Trophoblast cell (in vitro differentiated cells and primary cell): ENCODE data around the gene ZNF705A.
"Not testable (repeated sequence)": the region's sequence is repeated elsewhere in the genome, so short reads cannot be mapped to it uniquely, and the experiment has no call there.

Source experiments
- DNase-seq, 2 donors: peaks; one replicate each; pipeline ENCODE4 v3.0.0-alpha.2; 2016
- H2AFZ ChIP-seq: 2 replicates; pipeline ENCODE4 v1.6.1; 2013; ENCODE audit warnings: low read length, moderate library complexity, mild to moderate bottlenecking; ENCODE audit not compliant: insufficient read depth, poor library complexity
- H2AK5ac ChIP-seq: 2 replicates; pipeline ENCODE4 v1.6.1; 2013; ENCODE audit warnings: mild to moderate bottlenecking, low read length
- H2BK120ac ChIP-seq: 2 replicates; pipeline ENCODE4 v1.6.1; 2013; ENCODE audit warnings: low read length, mild to moderate bottlenecking, moderate library complexity; ENCODE audit not compliant: insufficient read depth, poor library complexity
- H2BK12ac ChIP-seq: 2 replicates; pipeline ENCODE4 v1.6.1; 2013; ENCODE audit warnings: mild to moderate bottlenecking, low read length, moderate library complexity
- H2BK5ac ChIP-seq: 2 replicates; pipeline ENCODE4 v1.6.1; 2013; ENCODE audit warnings: low read length, low read depth, moderate library complexity, mild to moderate bottlenecking; ENCODE audit not compliant: poor library complexity
- H3K14ac ChIP-seq: 2 replicates; pipeline ENCODE4 v1.6.1; 2013; ENCODE audit warnings: mild to moderate bottlenecking, low read length
- H3K18ac ChIP-seq: 2 replicates; pipeline ENCODE4 v1.6.1; 2013; ENCODE audit warnings: mild to moderate bottlenecking, low read length
- H3K23ac ChIP-seq: 2 replicates; pipeline ENCODE4 v1.6.1; 2013; ENCODE audit warnings: low read length
- H3K27ac ChIP-seq: 2 replicates; pipeline ENCODE4 v1.5.1; 2013; ENCODE audit warnings: low read depth, mild to moderate bottlenecking, inconsistent platforms, low read length, moderate library complexity
- H3K27me3 ChIP-seq: 2 replicates; pipeline ENCODE4 v1.6.1; 2013; ENCODE audit warnings: inconsistent platforms, mild to moderate bottlenecking, low read length, moderate library complexity; ENCODE audit not compliant: insufficient read depth
- H3K36me3 ChIP-seq, 2 experiments: 1 replicate in 1 of 2; 2 replicates in 1 of 2; pipeline ENCODE4 v1.6.1; 2013; ENCODE audit warnings: low read length in 2 of 2, mild to moderate bottlenecking in 2 of 2, moderate library complexity in 1 of 2; ENCODE audit not compliant: insufficient read depth in 2 of 2, control insufficient read depth in 1 of 2
- H3K4ac ChIP-seq: 2 replicates; pipeline ENCODE4 v1.6.1; 2013; ENCODE audit warnings: low read depth, mild to moderate bottlenecking, low read length, moderate library complexity
- H3K4me1 ChIP-seq, 2 experiments: 1 replicate in 1 of 2; 2 replicates in 1 of 2; pipeline ENCODE4 v1.6.1; 2013; ENCODE audit warnings: low read length in 2 of 2, mild to moderate bottlenecking in 2 of 2, moderate library complexity in 1 of 2; ENCODE audit not compliant: insufficient read depth in 2 of 2, control insufficient read depth in 1 of 2
- H3K4me2 ChIP-seq: 2 replicates; pipeline ENCODE4 v1.6.1; 2013; ENCODE audit warnings: inconsistent platforms, mild to moderate bottlenecking, low read length, moderate library complexity
- H3K4me3 ChIP-seq: 2 replicates; pipeline ENCODE4 v1.5.1; 2013; ENCODE audit warnings: mild to moderate bottlenecking, low read depth, low read length, inconsistent platforms
- H3K79me1 ChIP-seq: one replicate; pipeline ENCODE4 v1.6.1; 2013; ENCODE audit warnings: low read length
- H3K79me2 ChIP-seq: 2 replicates; pipeline ENCODE4 v1.6.1; 2013; ENCODE audit warnings: low read length, mild to moderate bottlenecking; ENCODE audit not compliant: control insufficient read depth, insufficient read depth, poor library complexity
- H3K9ac ChIP-seq: 2 replicates; pipeline ENCODE4 v1.6.1; 2013; ENCODE audit warnings: mild to moderate bottlenecking, low read length
- H3K9me3 ChIP-seq: 2 replicates; pipeline ENCODE4 v1.6.1; 2013; ENCODE audit warnings: low read depth, mild to moderate bottlenecking, control low read depth, inconsistent platforms, low read length; ENCODE audit not compliant: insufficient read depth
- H4K12ac ChIP-seq: 2 replicates; pipeline ENCODE4 v1.6.1; 2013; ENCODE audit warnings: low read depth, mild to moderate bottlenecking, low read length, moderate library complexity
- H4K8ac ChIP-seq: 2 replicates; pipeline ENCODE4 v1.6.1; 2013; ENCODE audit warnings: low read depth, mild to moderate bottlenecking, low read length, moderate library complexity
- H4K91ac ChIP-seq: one replicate; pipeline ENCODE4 v1.6.1; 2013; ENCODE audit warnings: low read depth, mild to moderate bottlenecking, low read length, moderate library complexity
- WGBS: extraction: QIAGEN DNeasy Blood & Tissue Kit; methylation state at CpG from one replicate; pipeline ENCODE4 v1.1.7; 2013; ENCODE audit warnings: missing lambda C conversion rate; ENCODE audit not compliant: insufficient read length, insufficient coverage; ENCODE audit errors: extremely low coverage; 5-methylcytosine and 5-hydroxymethylcytosine counted together

ZNF705A gene

GRCh38 chr12:8141647-8142046, 15.2 kb upstream of the ZNF705A start:
- H3K9me3 ChIP-seq, H2BK12ac ChIP-seq, H3K27me3 ChIP-seq, H3K23ac ChIP-seq, H3K36me3 ChIP-seq, H3K4me3 ChIP-seq, H3K79me2 ChIP-seq, H4K91ac ChIP-seq, DNase-seq, H3K14ac ChIP-seq, H2BK5ac ChIP-seq, H2AK5ac ChIP-seq, H4K12ac ChIP-seq, H4K8ac ChIP-seq, H3K4ac ChIP-seq, H2BK120ac ChIP-seq, H3K9ac ChIP-seq, H3K27ac ChIP-seq, H2AFZ ChIP-seq, H3K4me1 ChIP-seq, H3K18ac ChIP-seq, H3K4me2 ChIP-seq, H3K79me1 ChIP-seq: not testable (repeated sequence)
- WGBS: no CpG with 5 or more reads among the region's 8 CpGs

GRCh38 chr12:8143261-8143660, 13.6 kb upstream of the ZNF705A start:
- Histone ChIP-seq H2AFZ (no peak overlapping the region), H3K18ac (no peak overlapping the region), H4K91ac (no peak overlapping the region), H4K8ac (no peak overlapping the region), H2BK12ac (no peak overlapping the region), H2BK120ac (no peak overlapping the region), H3K23ac (no peak overlapping the region), H4K12ac (no peak overlapping the region), H3K27me3 (no peaks in the 10 kb centered on the region), H3K9me3 (peaks cover 4% of the 10 kb centered on the region), H3K4ac (no peak overlapping the region), H3K14ac (no peak overlapping the region), H3K4me1 (peaks cover 0 to 3% of the 10 kb centered on the region in 2 experiments), H3K79me2 (no peaks in the 10 kb centered on the region), H2BK5ac (no peak overlapping the region), H3K4me3 (no peak overlapping the region), H3K27ac (no peak overlapping the region), H3K36me3 (no peaks in the 10 kb centered on the region), H3K4me2 (no peak overlapping the region), H3K9ac (no peak overlapping the region), H3K79me1 (no peaks in the 10 kb centered on the region), H2AK5ac (no peak overlapping the region)
- DNase-seq: no peak

GRCh38 chr12:8145754-8146441, 10.9 kb upstream of the ZNF705A start:
- Histone ChIP-seq H3K4me2 (no peak overlapping the region), H3K4ac (no peak overlapping the region), H3K9ac (no peak overlapping the region), H2AFZ (no peak overlapping the region), H3K79me2 (no peaks in the 10 kb centered on the region), H4K91ac (no peak overlapping the region), H3K27ac (no peak overlapping the region), H3K14ac (no peak overlapping the region), H2BK12ac (no peak overlapping the region), H2AK5ac (no peak overlapping the region), H3K23ac (no peak overlapping the region), H2BK120ac (no peak overlapping the region), H3K4me3 (no peak overlapping the region), H3K36me3 (no peaks in the 10 kb centered on the region), H3K4me1 (peaks cover 0 to 3% of the 10 kb centered on the region in 2 experiments), H3K9me3 (peaks cover 4% of the 10 kb centered on the region), H3K27me3 (no peaks in the 10 kb centered on the region), H4K12ac (no peak overlapping the region), H2BK5ac (no peak overlapping the region), H3K79me1 (no peaks in the 10 kb centered on the region), H4K8ac (no peak overlapping the region), H3K18ac (no peak overlapping the region)
- DNase-seq: no peak
- no CpG with 5 or more reads among the region's 19 CpGs for WGBS

GRCh38 chr12:8146442-8146771, 10.4 kb upstream of the ZNF705A start:
- Histone ChIP-seq H3K4me2 (no peak overlapping the region), H3K9ac (no peak overlapping the region), H3K79me2 (no peaks in the 10 kb centered on the region), H2AFZ (no peak overlapping the region), H3K36me3 (no peaks in the 10 kb centered on the region), H4K8ac (no peak overlapping the region), H2BK5ac (no peak overlapping the region), H4K12ac (no peak overlapping the region), H2BK120ac (no peak overlapping the region), H3K4me3 (no peak overlapping the region), H3K27me3 (no peaks in the 10 kb centered on the region), H4K91ac (no peak overlapping the region), H2AK5ac (no peak overlapping the region), H2BK12ac (no peak overlapping the region), H3K4ac (no peak overlapping the region), H3K79me1 (no peaks in the 10 kb centered on the region), H3K23ac (no peak overlapping the region), H3K4me1 (peaks cover 0 to 3% of the 10 kb centered on the region in 2 experiments), H3K18ac (no peak overlapping the region), H3K9me3 (peaks cover 4% of the 10 kb centered on the region), H3K27ac (no peak overlapping the region), H3K14ac (no peak overlapping the region)
- no peak for DNase-seq
- no CpG with 5 or more reads among the region's 4 CpGs for WGBS
